GM12878 (cell line): ENCODE results near the gene DDX50. TPM values are rescaled to one million over a fixed set of nuclear protein-coding genes. Genes with fewer than 3 reads are reported as not detected.

ENCODE experiments used
- ATAC-seq: fragments of 200-7000 bp; cut with Tn5 transposase; 3 replicates; pipeline ENCODE4 v1.9.1; 2020; ENCODE audit warnings: mild to moderate bottlenecking, moderate library complexity
- BruUV-seq: library from RNA; stranded (reverse); fragments of 400-500 nt; replicated peaks from 2 replicates; lab custom pipeline; 2021; lab: Mats Ljungman, UMichigan
- CTCF ChIA-PET: fragments of 300-600 bp; sonication (Branson Sonifier 250); formaldehyde crosslinking; extraction: SDS; loops from one replicate; lab custom pipeline; 2021; ENCODE audit warnings: inconsistent platforms; lab: Yijun Ruan, JAX
- POLR2A ChIA-PET: fragments of 350-600 bp; formaldehyde crosslinking; extraction: SDS; loops from one replicate; lab custom pipeline; 2021; ENCODE audit warnings: inconsistent platforms; lab: Charles Lee
- RAD21 ChIA-PET: fragments of 300-600 bp; sonication (Branson Sonifier 250); formaldehyde crosslinking; loops from one replicate; lab custom pipeline; 2023; ENCODE audit warnings: antibody characterized with exemption; ENCODE audit not compliant: unreplicated experiment; lab: Charles Lee
- SMC1A ChIA-PET: fragments of 300-600 bp; sonication (Branson Sonifier 250); formaldehyde crosslinking; loops from one replicate; lab custom pipeline; 2023; ENCODE audit not compliant: unreplicated experiment, uncharacterized antibody; lab: Charles Lee
- DNase-seq: peaks from one replicate; pipeline ENCODE4 v3.0.0-alpha.2; 2011; ENCODE audit warnings: low read depth, low spot score
- FAIRE-seq: peaks from 3 replicates; lab custom pipeline; 2011; peaks lifted over from hg19 to GRCh38; lab: Jason Lieb, UNC
- H2AFZ ChIP-seq: 2 replicates; pipeline ENCODE4 v1.6.0; 2011; ENCODE audit warnings: low read depth, low read length, control low read depth; ENCODE audit not compliant: control insufficient read depth
- H3K27ac ChIP-seq: 2 replicates; pipeline ENCODE4 v1.5.1; 2011; ENCODE audit warnings: control low read depth; ENCODE audit not compliant: control insufficient read depth, insufficient read depth
- H3K27me3 ChIP-seq, 2 experiments: replicated peaks in 1 of 2; 2 replicates each; pipeline versions ENCODE4 v1.6.0 to v1.6.1; 2011; ENCODE audit warnings: low read length in 1 of 2; ENCODE audit not compliant: control insufficient read depth in 2 of 2, insufficient read depth in 2 of 2
- H3K36me3 ChIP-seq, 2 experiments: 2 replicates each; pipeline ENCODE4 v1.5.1; 2011; ENCODE audit warnings: low read length in 1 of 2; ENCODE audit not compliant: control insufficient read depth in 2 of 2, insufficient read depth in 2 of 2
- H3K4me1 ChIP-seq: 2 replicates; pipeline ENCODE4 v1.6.1; 2011; ENCODE audit warnings: mild to moderate bottlenecking, low read length, moderate library complexity, mixed read lengths; ENCODE audit not compliant: control insufficient read depth, insufficient read depth
- H3K4me2 ChIP-seq: 2 replicates; pipeline ENCODE4 v1.6.0; 2011; ENCODE audit warnings: control low read depth; ENCODE audit not compliant: control insufficient read depth, insufficient read depth
- H3K4me3 ChIP-seq: fragments of 200-600 bp; sonication (generic); 2 replicates; pipeline ENCODE4 v1.5.1; 2016
- H3K79me2 ChIP-seq: 2 replicates; pipeline ENCODE4 v1.6.0; 2011; ENCODE audit warnings: low read length; ENCODE audit not compliant: control insufficient read depth, insufficient read depth
- H3K9ac ChIP-seq: 2 replicates; pipeline ENCODE4 v1.8.0; 2011; ENCODE audit warnings: low read length, control low read depth, mixed read lengths; ENCODE audit not compliant: control insufficient read depth, insufficient read depth
- H3K9me3 ChIP-seq: replicated peaks from 3 replicates; pipeline ENCODE4 v1.5.1; 2011; ENCODE audit warnings: mild to moderate bottlenecking, low read length; ENCODE audit not compliant: control insufficient read depth, insufficient read depth
- H4K20me1 ChIP-seq: 2 replicates; pipeline ENCODE4 v1.6.0; 2011; ENCODE audit not compliant: control insufficient read depth, insufficient read depth
- FOXK2 ChIP-seq: fragments of 450-650 bp; IDR thresholded peaks from 2 replicates; pipeline ENCODE4 v1.6.1; 2017; ENCODE audit warnings: mild to moderate bottlenecking, moderate library complexity
- HCFC1 ChIP-seq: fragments of 150-350 bp; IDR thresholded peaks from 2 replicates; pipeline ENCODE4 v1.6.1; 2014; ENCODE audit warnings: low read length
- JUNB ChIP-seq: IDR thresholded peaks from 2 replicates; pipeline ENCODE4 v1.6.1; 2016; ENCODE audit warnings: antibody characterized with exemption, mild to moderate bottlenecking
- LARP7 ChIP-seq: fragments of 450-650 bp; IDR thresholded peaks from 2 replicates; pipeline ENCODE4 v1.6.1; 2017; ENCODE audit warnings: mild to moderate bottlenecking
- NFXL1 ChIP-seq: fragments of 450-650 bp; IDR thresholded peaks from 2 replicates; pipeline ENCODE4 v1.6.1; 2017; ENCODE audit warnings: antibody characterized with exemption, mild to moderate bottlenecking, borderline replicate concordance
- SMARCA5 ChIP-seq: fragments of 450-650 bp; IDR thresholded peaks from 2 replicates; pipeline ENCODE4 v1.6.1; 2017; ENCODE audit warnings: mild to moderate bottlenecking
- ZNF622 ChIP-seq: fragments of 450-650 bp; IDR thresholded peaks from 2 replicates; pipeline ENCODE4 v1.6.1; 2017; ENCODE audit warnings: mild to moderate bottlenecking, inconsistent platforms
- WGBS: methylation state at CpG from one replicate; pipeline ENCODE4 v1.1.6; 2016; ENCODE audit warnings: low lambda C conversion rate; ENCODE audit not compliant: insufficient replicate concordance, insufficient coverage; ENCODE audit errors: missing lambda C conversion rate; 5-methylcytosine and 5-hydroxymethylcytosine counted together
- in situ Hi-C: fragments of 300-500 bp; cut with MboI; formaldehyde crosslinking; loops from 9 replicates; pipeline ENCODE4 v1.14.3; 2018; ENCODE audit warnings: mixed read lengths
- intact Hi-C: fragments of 100-400 bp; cut with micrococcal nuclease; formaldehyde crosslinking; loops from one replicate; pipeline ENCODE4 v1.14.2; 2022; ENCODE audit not compliant: unreplicated experiment
- polyA plus RNA-seq, 11 experiments: library from polyadenylated mRNA; depleted of rRNA in 4 of 11; unstranded in 6 of 11; stranded (reverse) in 5 of 11; fragments of >200 nt; fragmentation: Nextera tagmentation in 4 of 11; fragmentation: Illumina TruSeq in 1 of 11; extraction: Ambion mirVana in 4 of 11; extraction: Trizol in 1 of 11; gene quantifications; 1 replicate in 1 of 11; 2 replicates in 10 of 11; pipeline versions ENCODE4 v1.2.1 to v1.2.3, GENCODE V29; 2011 to 2016; ENCODE audit warnings: inconsistent platforms in 2 of 11, missing spikeins in 2 of 11, low read depth in 1 of 11
- total RNA-seq, 4 experiments: library from RNA; depleted of rRNA in 3 of 4; stranded (reverse); fragments of >200 nt in 3 of 4; fragmentation: Illumina TruSeq in 1 of 4; extraction: Trizol in 1 of 4; gene quantifications; 2 replicates each; pipeline versions ENCODE4 v1.2.1 to v1.2.3, GENCODE V29; 2013 to 2021
- TF ChIP-seq, protein P1 (sequence below): fragments of 450-650 bp; IDR thresholded peaks from 2 replicates; pipeline ENCODE4 v1.6.1; 2017; ENCODE audit warnings: borderline replicate concordance
- TF ChIP-seq, protein P2 (sequence below): fragments of 450-650 bp; IDR thresholded peaks from 2 replicates; pipeline ENCODE4 v1.6.1; 2017; ENCODE audit warnings: antibody characterized with exemption, mild to moderate bottlenecking, moderate library complexity
- TF ChIP-seq, protein P3 (sequence below), 3 experiments: IDR thresholded peaks in 2 of 3; conservative IDR thresholded peaks in 1 of 3; 2 replicates each; pipeline ENCODE4 v1.5.1; 2011; ENCODE audit warnings: low read depth in 3 of 3, low read length in 3 of 3, mild to moderate bottlenecking in 3 of 3, control low read depth in 2 of 3, moderate library complexity in 2 of 3, inconsistent platforms in 1 of 3, mixed read lengths in 1 of 3; ENCODE audit not compliant: control insufficient read depth in 2 of 3, insufficient read depth in 1 of 3; ENCODE audit errors: extremely low read depth in 1 of 3
- TF ChIP-seq, protein P4 (sequence below): IDR thresholded peaks from 2 replicates; pipeline ENCODE4 v1.6.1; 2012; ENCODE audit warnings: low read depth, low read length, improper control_type of control experiment
- TF ChIP-seq, protein P5 (sequence below): fragments of 450-650 bp; IDR thresholded peaks from 2 replicates; pipeline ENCODE4 v1.6.1; 2018; ENCODE audit warnings: mild to moderate bottlenecking, low read depth, moderate library complexity; ENCODE audit not compliant: partially characterized antibody

DDX50 gene
- total and polyA plus RNA-seq, 10 of the 15 experiments (the other 5 are each of a cell fraction or from before 2014, with no cell fraction given): 24.9 to 52.0 (median 36.8) TPM

DNA sequence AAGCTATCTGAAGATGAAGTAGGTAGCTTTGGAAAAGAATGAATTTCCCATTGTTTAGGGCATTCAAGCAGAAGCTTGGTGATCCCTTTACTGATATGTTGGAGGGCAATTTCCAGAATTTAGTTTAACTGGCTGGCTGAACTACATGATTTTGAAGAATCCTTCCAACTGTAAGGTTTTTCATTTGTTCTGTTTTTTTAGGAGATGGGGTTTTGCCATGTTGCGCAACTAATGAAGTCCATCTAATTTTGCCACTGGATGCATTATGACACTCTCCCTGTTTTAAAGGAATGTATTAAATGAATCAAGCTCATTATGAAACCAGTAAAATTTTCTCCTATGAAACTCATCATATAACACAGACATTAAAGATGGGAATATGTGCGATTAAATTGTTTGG, 6.1 kb upstream of the DDX50 start (continued):
- TF ChIP-seq, protein P1, sequence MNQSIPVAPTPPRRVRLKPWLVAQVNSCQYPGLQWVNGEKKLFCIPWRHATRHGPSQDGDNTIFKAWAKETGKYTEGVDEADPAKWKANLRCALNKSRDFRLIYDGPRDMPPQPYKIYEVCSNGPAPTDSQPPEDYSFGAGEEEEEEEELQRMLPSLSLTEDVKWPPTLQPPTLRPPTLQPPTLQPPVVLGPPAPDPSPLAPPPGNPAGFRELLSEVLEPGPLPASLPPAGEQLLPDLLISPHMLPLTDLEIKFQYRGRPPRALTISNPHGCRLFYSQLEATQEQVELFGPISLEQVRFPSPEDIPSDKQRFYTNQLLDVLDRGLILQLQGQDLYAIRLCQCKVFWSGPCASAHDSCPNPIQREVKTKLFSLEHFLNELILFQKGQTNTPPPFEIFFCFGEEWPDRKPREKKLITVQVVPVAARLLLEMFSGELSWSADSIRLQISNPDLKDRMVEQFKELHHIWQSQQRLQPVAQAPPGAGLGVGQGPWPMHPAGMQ: no peak
- TF ChIP-seq LARP7 (no peak), NFXL1 (no peak)
- TF ChIP-seq, all 136 proteins: peak for 0

DNA sequence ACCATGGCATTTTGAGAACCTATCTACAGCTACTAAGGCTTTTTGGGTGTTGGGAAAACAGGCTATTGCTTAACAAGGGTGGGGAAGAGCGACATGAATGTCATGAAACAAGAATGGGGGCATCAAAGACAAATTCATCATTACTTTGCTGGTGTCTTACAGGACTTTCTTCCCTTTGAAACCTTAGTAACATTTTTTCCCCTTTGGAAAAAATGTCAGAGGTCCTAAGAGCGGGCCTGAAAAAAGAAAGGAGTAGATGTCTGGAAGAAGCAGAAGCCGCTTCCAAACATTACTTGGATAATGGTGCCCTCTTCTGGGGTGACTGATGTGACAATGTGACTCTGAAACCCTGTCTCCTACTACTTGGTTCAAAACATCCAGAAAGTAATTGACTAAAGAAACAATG, 3.8 kb upstream of the DDX50 start:
- no peak overlapping the region for H3K9ac ChIP-seq
- H3K79me2 ChIP-seq: peaks cover 13% of the 10 kb centered on the region
- H3K27me3 ChIP-seq: no peaks in the 10 kb centered on the region; a peak in 1 of 4 replicates
- ChIA-PET RAD21 (no interaction called here), SMC1A (no interaction called here), CTCF (interaction anchor here (0.8 to 1.7 kb wide), 7 partner anchors 197 to 685 kb away, joined by 3 to 10 read pairs (median 4); partner anchors contain the start of gene RUFY2), POLR2A (no interaction called here)
- FAIRE-seq: no peak
- no peak overlapping the region for H3K4me3 ChIP-seq
- no peak overlapping the region for H3K27ac ChIP-seq
- H2AFZ ChIP-seq: no peak overlapping the region
- no peak for DNase-seq
- H4K20me1 ChIP-seq: no peaks in the 10 kb centered on the region
- in situ Hi-C loops (no loop called here), intact Hi-C loops (loop anchor here (10.0 kb wide), 2 partner anchors 103 to 343 kb away; no protein-coding TSS in a partner anchor)
- H3K36me3 ChIP-seq: no peaks in the 10 kb centered on the region
- no peak overlapping the region for H3K4me2 ChIP-seq
- 41% methylated on average over 3 of the region's 3 CpGs for WGBS
- ATAC-seq: no peak
- H3K4me1 ChIP-seq: no peaks in the 10 kb centered on the region; the same call in 1 of the 2 replicates
- H3K9me3 ChIP-seq: no peaks in the 10 kb centered on the region
- no TSS peak for BruUV-seq
- TF ChIP-seq, protein P2, sequence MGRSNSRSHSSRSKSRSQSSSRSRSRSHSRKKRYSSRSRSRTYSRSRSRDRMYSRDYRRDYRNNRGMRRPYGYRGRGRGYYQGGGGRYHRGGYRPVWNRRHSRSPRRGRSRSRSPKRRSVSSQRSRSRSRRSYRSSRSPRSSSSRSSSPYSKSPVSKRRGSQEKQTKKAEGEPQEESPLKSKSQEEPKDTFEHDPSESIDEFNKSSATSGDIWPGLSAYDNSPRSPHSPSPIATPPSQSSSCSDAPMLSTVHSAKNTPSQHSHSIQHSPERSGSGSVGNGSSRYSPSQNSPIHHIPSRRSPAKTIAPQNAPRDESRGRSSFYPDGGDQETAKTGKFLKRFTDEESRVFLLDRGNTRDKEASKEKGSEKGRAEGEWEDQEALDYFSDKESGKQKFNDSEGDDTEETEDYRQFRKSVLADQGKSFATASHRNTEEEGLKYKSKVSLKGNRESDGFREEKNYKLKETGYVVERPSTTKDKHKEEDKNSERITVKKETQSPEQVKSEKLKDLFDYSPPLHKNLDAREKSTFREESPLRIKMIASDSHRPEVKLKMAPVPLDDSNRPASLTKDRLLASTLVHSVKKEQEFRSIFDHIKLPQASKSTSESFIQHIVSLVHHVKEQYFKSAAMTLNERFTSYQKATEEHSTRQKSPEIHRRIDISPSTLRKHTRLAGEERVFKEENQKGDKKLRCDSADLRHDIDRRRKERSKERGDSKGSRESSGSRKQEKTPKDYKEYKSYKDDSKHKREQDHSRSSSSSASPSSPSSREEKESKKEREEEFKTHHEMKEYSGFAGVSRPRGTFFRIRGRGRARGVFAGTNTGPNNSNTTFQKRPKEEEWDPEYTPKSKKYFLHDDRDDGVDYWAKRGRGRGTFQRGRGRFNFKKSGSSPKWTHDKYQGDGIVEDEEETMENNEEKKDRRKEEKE: no peak
- TF ChIP-seq, protein P3, sequence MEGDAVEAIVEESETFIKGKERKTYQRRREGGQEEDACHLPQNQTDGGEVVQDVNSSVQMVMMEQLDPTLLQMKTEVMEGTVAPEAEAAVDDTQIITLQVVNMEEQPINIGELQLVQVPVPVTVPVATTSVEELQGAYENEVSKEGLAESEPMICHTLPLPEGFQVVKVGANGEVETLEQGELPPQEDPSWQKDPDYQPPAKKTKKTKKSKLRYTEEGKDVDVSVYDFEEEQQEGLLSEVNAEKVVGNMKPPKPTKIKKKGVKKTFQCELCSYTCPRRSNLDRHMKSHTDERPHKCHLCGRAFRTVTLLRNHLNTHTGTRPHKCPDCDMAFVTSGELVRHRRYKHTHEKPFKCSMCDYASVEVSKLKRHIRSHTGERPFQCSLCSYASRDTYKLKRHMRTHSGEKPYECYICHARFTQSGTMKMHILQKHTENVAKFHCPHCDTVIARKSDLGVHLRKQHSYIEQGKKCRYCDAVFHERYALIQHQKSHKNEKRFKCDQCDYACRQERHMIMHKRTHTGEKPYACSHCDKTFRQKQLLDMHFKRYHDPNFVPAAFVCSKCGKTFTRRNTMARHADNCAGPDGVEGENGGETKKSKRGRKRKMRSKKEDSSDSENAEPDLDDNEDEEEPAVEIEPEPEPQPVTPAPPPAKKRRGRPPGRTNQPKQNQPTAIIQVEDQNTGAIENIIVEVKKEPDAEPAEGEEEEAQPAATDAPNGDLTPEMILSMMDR (IDR thresholded peaks at IDR 0.05 in 2 of 3, conservative IDR thresholded peaks at IDR 0.05 in 1 of 3; ENCODE audit: control insufficient read depth in 2 of 3, extremely low read depth in 1 of 3, insufficient read depth in 1 of 3, low read depth in 3 of 3, low read length in 3 of 3): peak; percentile 18 to 51 (median 40); a peak in 4 of 6 replicates
- TF ChIP-seq, protein P4, sequence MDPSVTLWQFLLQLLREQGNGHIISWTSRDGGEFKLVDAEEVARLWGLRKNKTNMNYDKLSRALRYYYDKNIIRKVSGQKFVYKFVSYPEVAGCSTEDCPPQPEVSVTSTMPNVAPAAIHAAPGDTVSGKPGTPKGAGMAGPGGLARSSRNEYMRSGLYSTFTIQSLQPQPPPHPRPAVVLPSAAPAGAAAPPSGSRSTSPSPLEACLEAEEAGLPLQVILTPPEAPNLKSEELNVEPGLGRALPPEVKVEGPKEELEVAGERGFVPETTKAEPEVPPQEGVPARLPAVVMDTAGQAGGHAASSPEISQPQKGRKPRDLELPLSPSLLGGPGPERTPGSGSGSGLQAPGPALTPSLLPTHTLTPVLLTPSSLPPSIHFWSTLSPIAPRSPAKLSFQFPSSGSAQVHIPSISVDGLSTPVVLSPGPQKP: no peak
- TF ChIP-seq SMARCA5 (no peak), ZNF622 (no peak), FOXK2 (no peak), JUNB (no peak), HCFC1 (no peak), LARP7 (no peak)
- TF ChIP-seq, protein P5, sequence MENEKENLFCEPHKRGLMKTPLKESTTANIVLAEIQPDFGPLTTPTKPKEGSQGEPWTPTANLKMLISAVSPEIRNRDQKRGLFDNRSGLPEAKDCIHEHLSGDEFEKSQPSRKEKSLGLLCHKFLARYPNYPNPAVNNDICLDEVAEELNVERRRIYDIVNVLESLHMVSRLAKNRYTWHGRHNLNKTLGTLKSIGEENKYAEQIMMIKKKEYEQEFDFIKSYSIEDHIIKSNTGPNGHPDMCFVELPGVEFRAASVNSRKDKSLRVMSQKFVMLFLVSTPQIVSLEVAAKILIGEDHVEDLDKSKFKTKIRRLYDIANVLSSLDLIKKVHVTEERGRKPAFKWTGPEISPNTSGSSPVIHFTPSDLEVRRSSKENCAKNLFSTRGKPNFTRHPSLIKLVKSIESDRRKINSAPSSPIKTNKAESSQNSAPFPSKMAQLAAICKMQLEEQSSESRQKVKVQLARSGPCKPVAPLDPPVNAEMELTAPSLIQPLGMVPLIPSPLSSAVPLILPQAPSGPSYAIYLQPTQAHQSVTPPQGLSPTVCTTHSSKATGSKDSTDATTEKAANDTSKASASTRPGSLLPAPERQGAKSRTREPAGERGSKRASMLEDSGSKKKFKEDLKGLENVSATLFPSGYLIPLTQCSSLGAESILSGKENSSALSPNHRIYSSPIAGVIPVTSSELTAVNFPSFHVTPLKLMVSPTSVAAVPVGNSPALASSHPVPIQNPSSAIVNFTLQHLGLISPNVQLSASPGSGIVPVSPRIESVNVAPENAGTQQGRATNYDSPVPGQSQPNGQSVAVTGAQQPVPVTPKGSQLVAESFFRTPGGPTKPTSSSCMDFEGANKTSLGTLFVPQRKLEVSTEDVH: no peak
